Panc1 (cell line): ENCODE measurements around the gene FER1L5. TPM values are rescaled to one million over a fixed set of nuclear protein-coding genes. Genes with fewer than 3 reads are reported as not detected.

Experiments used
- ATAC-seq: fragments of 200-7000 bp; cut with Tn5 transposase; 2 replicates; pipeline ENCODE4 v1.9.1; 2020; ENCODE audit warnings: mild to moderate bottlenecking, moderate library complexity
- BruUV-seq: library from RNA; stranded (reverse); fragments of 400-500 nt; replicated peaks from 2 replicates; lab custom pipeline; 2021; lab: Mats Ljungman, UMichigan
- CTCF ChIA-PET: fragments of 300-600 bp; sonication (Branson Sonifier 250); formaldehyde crosslinking; loops from one replicate; lab custom pipeline; 2022; ENCODE audit warnings: antibody characterized with exemption; lab: Charles Lee
- POLR2A ChIA-PET: fragments of 300-600 bp; sonication (Branson Sonifier 250); formaldehyde crosslinking; loops from one replicate; lab custom pipeline; 2022; ENCODE audit warnings: antibody characterized with exemption; lab: Charles Lee
- DNase-seq: peaks from one replicate; pipeline ENCODE4 v3.0.0-alpha.2; 2010; ENCODE audit warnings: low read depth, low spot score
- H3K27ac ChIP-seq: 2 replicates; pipeline ENCODE4 v1.5.1; 2011; ENCODE audit warnings: mild to moderate bottlenecking, low read length, inconsistent platforms
- H3K27me3 ChIP-seq: fragments of 200-500 bp; sonication (Bioruptor generic); 2 replicates; pipeline ENCODE4 v1.6.0; 2014; ENCODE audit warnings: low read length, inconsistent platforms; ENCODE audit not compliant: control insufficient read depth, insufficient read depth
- H3K36me3 ChIP-seq: fragments of 200-500 bp; sonication (Bioruptor generic); 2 replicates; pipeline ENCODE4 v1.5.1; 2014; ENCODE audit warnings: inconsistent platforms, mild to moderate bottlenecking, low read length, moderate library complexity; ENCODE audit not compliant: control insufficient read depth, insufficient read depth
- H3K4me1 ChIP-seq: 2 replicates; pipeline ENCODE4 v1.5.1; 2011; ENCODE audit warnings: inconsistent platforms, mild to moderate bottlenecking, low read length, moderate library complexity; ENCODE audit not compliant: control insufficient read depth, insufficient read depth
- H3K4me3 ChIP-seq, 2 experiments: 2 replicates each; pipeline ENCODE4 v1.5.1; 2011 to 2012; ENCODE audit warnings: low read depth in 2 of 2, low read length in 2 of 2, mild to moderate bottlenecking in 2 of 2, inconsistent platforms in 1 of 2, moderate library complexity in 1 of 2
- H3K9me3 ChIP-seq: fragments of 200-500 bp; sonication (Bioruptor generic); 2 replicates; pipeline ENCODE4 v1.5.1; 2014; ENCODE audit warnings: low read depth, mild to moderate bottlenecking, inconsistent platforms, low read length, moderate library complexity; ENCODE audit not compliant: control insufficient read depth, insufficient read depth
- POLR2AphosphoS5 ChIP-seq: IDR thresholded peaks from 2 replicates; pipeline ENCODE4 v1.6.1; 2012; ENCODE audit warnings: mild to moderate bottlenecking, low read depth, low read length, moderate library complexity
- SIN3A ChIP-seq: IDR thresholded peaks from 2 replicates; pipeline ENCODE4 v1.6.1; 2012; ENCODE audit warnings: low read depth, mild to moderate bottlenecking, low read length, moderate library complexity, borderline replicate concordance; ENCODE audit not compliant: insufficient read depth
- TCF7L2 ChIP-seq: IDR thresholded peaks from 2 replicates; pipeline ENCODE4 v1.6.1; 2011; ENCODE audit warnings: mild to moderate bottlenecking, low read depth, low read length, inconsistent platforms
- in situ Hi-C: cut with HindIII; loops from 2 replicates; pipeline ENCODE4 v1.10.0; 2016; ENCODE audit warnings: low sequenced_read_pairs, low pct_unique_long_range_greater_than_20kb
- intact Hi-C: fragments of 100-400 bp; cut with micrococcal nuclease; formaldehyde crosslinking; loops from one replicate; pipeline ENCODE4 v1.10.0; 2022; ENCODE audit not compliant: unreplicated experiment
- total RNA-seq: library from RNA; stranded (reverse); gene quantifications from one replicate; pipeline ENCODE4 v1.2.1, GENCODE V29; 2021; ENCODE audit not compliant: unreplicated experiment
- TF ChIP-seq, protein P1 (sequence below), 2 experiments: IDR thresholded peaks; 2 replicates each; pipeline ENCODE4 v1.6.1; 2011 to 2012; ENCODE audit warnings: low read depth in 2 of 2, control low read depth in 1 of 2, low read length in 1 of 2, mild to moderate bottlenecking in 1 of 2, moderate library complexity in 1 of 2; ENCODE audit not compliant: insufficient read depth in 1 of 2
- TF ChIP-seq, protein P2 (sequence below): fragments of 450-650 bp; IDR thresholded peaks from 2 replicates; pipeline ENCODE4 v1.5.1; 2017; ENCODE audit warnings: mild to moderate bottlenecking

The FER1L5 gene
- total RNA-seq, 1 experiment from 2014 or later: not detected

DNA sequence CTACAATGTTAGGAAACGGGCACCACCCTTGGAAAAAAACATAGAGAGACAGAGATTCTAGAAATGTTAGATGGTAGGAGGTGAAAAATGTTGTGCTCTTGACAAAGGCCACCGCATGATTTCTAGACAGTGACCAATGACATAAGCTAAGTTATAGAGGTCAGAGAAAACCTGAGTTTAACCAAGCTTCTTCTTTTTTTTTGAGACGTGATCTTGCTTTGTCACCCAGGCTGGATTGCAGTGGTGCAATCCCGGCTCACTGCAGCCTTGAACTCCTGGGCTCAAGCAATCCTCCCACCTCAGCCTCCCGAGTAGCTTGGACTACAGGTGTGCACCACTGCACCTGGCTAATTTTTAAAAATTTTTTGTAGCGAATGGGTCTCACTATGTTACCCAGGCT is 13.0 kb downstream of the FER1L5 start:
- BruUV-seq: no TSS peak
- Histone ChIP-seq H3K36me3 (no peaks in the 10 kb centered on the region), H3K9me3 (no peaks in the 10 kb centered on the region), H3K27me3 (no peaks in the 10 kb centered on the region), H3K4me1 (no peaks in the 10 kb centered on the region), H3K27ac (no peak overlapping the region), H3K4me3 (no peak overlapping the region)
- ChIA-PET POLR2A (interaction anchor here (0.6 kb wide), 1 partner anchor 438 kb away, joined by 5 read pairs; no protein-coding TSS in a partner anchor), CTCF (no interaction called here)
- in situ Hi-C loops: no loop called here
- DNase-seq: no peak
- TF ChIP-seq, protein P1, sequence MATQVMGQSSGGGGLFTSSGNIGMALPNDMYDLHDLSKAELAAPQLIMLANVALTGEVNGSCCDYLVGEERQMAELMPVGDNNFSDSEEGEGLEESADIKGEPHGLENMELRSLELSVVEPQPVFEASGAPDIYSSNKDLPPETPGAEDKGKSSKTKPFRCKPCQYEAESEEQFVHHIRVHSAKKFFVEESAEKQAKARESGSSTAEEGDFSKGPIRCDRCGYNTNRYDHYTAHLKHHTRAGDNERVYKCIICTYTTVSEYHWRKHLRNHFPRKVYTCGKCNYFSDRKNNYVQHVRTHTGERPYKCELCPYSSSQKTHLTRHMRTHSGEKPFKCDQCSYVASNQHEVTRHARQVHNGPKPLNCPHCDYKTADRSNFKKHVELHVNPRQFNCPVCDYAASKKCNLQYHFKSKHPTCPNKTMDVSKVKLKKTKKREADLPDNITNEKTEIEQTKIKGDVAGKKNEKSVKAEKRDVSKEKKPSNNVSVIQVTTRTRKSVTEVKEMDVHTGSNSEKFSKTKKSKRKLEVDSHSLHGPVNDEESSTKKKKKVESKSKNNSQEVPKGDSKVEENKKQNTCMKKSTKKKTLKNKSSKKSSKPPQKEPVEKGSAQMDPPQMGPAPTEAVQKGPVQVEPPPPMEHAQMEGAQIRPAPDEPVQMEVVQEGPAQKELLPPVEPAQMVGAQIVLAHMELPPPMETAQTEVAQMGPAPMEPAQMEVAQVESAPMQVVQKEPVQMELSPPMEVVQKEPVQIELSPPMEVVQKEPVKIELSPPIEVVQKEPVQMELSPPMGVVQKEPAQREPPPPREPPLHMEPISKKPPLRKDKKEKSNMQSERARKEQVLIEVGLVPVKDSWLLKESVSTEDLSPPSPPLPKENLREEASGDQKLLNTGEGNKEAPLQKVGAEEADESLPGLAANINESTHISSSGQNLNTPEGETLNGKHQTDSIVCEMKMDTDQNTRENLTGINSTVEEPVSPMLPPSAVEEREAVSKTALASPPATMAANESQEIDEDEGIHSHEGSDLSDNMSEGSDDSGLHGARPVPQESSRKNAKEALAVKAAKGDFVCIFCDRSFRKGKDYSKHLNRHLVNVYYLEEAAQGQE (IDR thresholded peaks at IDR 0.05; ENCODE audit: insufficient read depth in 1 of 2, low read depth in 2 of 2, low read length in 1 of 2): no peak
- TF ChIP-seq TCF7L2: no peak
- no peak for TF ChIP-seq POLR2AphosphoS5
- TF ChIP-seq, protein P2, sequence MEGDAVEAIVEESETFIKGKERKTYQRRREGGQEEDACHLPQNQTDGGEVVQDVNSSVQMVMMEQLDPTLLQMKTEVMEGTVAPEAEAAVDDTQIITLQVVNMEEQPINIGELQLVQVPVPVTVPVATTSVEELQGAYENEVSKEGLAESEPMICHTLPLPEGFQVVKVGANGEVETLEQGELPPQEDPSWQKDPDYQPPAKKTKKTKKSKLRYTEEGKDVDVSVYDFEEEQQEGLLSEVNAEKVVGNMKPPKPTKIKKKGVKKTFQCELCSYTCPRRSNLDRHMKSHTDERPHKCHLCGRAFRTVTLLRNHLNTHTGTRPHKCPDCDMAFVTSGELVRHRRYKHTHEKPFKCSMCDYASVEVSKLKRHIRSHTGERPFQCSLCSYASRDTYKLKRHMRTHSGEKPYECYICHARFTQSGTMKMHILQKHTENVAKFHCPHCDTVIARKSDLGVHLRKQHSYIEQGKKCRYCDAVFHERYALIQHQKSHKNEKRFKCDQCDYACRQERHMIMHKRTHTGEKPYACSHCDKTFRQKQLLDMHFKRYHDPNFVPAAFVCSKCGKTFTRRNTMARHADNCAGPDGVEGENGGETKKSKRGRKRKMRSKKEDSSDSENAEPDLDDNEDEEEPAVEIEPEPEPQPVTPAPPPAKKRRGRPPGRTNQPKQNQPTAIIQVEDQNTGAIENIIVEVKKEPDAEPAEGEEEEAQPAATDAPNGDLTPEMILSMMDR: no peak
- TF ChIP-seq SIN3A: no peak
- ATAC-seq: no peak
- intact Hi-C loops: no loop called here

DNA sequence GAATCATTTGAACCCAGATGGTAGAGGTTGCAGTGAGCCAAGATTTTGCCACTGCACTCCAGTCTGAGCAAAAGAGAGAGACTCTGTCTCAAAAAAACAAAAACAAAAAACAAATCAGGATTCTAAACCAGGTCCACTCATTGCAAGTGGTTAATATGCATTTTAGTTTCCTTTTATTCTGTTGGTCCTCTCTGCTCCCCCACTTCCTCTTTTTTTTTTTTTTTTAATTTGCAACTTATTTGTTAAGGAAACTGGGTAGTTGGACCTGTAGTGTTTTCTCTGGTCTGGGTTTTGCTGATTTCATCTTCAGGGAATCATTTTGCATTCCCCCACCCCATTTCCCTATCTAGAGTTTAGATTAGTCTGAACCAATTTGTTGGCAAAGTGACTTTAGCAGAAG is 14.0 kb downstream of the FER1L5 start:
- ChIA-PET CTCF (no interaction called here), POLR2A (no interaction called here)
- Histone ChIP-seq H3K9me3 (no peaks in the 10 kb centered on the region), H3K4me1 (no peaks in the 10 kb centered on the region), H3K4me3 (no peak overlapping the region), H3K27ac (no peak overlapping the region), H3K27me3 (no peaks in the 10 kb centered on the region), H3K36me3 (no peaks in the 10 kb centered on the region)
- no peak for DNase-seq
- TF ChIP-seq POLR2AphosphoS5: no peak
- TF ChIP-seq, protein P1 (IDR thresholded peaks at IDR 0.05; ENCODE audit: insufficient read depth in 1 of 2, low read depth in 2 of 2, low read length in 1 of 2): no peak
- TF ChIP-seq TCF7L2: no peak
- TF ChIP-seq, protein P2: no peak
- no peak for TF ChIP-seq SIN3A
- BruUV-seq: no TSS peak
- intact Hi-C loops: no loop called here
- in situ Hi-C loops: no loop called here
- no peak for ATAC-seq
